Mesendoderm (in vitro differentiated cells): Measurements from ENCODE around the gene FSTL4.

Experiments
- DNase-seq: peaks from one replicate; pipeline ENCODE4 v3.0.0; 2013
- H2AK5ac ChIP-seq: 2 replicates; pipeline ENCODE4 v1.6.1; 2013; ENCODE audit warnings: low read length, inconsistent platforms
- H2BK120ac ChIP-seq: 2 replicates; pipeline ENCODE4 v1.6.1; 2013; ENCODE audit warnings: low read depth, mild to moderate bottlenecking, low read length, moderate library complexity, mixed read lengths
- H2BK15ac ChIP-seq: replicated peaks from 2 replicates; pipeline ENCODE4 v1.6.1; 2013; ENCODE audit warnings: low read depth, mild to moderate bottlenecking, moderate library complexity
- H2BK5ac ChIP-seq: 2 replicates; pipeline ENCODE4 v1.6.1; 2013; ENCODE audit warnings: low read length, inconsistent platforms
- H3K18ac ChIP-seq: 2 replicates; pipeline ENCODE4 v1.6.1; 2013; ENCODE audit warnings: mild to moderate bottlenecking, low read length, mixed read lengths
- H3K23ac ChIP-seq: one replicate; pipeline ENCODE4 v1.6.1; 2013; ENCODE audit warnings: low read length
- H3K27ac ChIP-seq: 2 replicates; pipeline ENCODE4 v1.5.1; 2013; ENCODE audit warnings: low read depth, mild to moderate bottlenecking, inconsistent platforms, low read length, moderate library complexity
- H3K27me3 ChIP-seq: 2 replicates; pipeline ENCODE4 v1.6.1; 2013; ENCODE audit warnings: low read length, control low read depth, mild to moderate bottlenecking, inconsistent platforms; ENCODE audit not compliant: insufficient read depth, poor library complexity
- H3K36me3 ChIP-seq: 2 replicates; pipeline ENCODE4 v1.6.1; 2013; ENCODE audit warnings: low read length, inconsistent platforms; ENCODE audit not compliant: control insufficient read depth, insufficient read depth
- H3K4ac ChIP-seq: one replicate; pipeline ENCODE4 v1.6.1; 2013; ENCODE audit warnings: low read depth, mild to moderate bottlenecking, low read length, moderate library complexity
- H3K4me1 ChIP-seq: 2 replicates; pipeline ENCODE4 v1.6.1; 2013; ENCODE audit warnings: low read depth, low read length, inconsistent platforms; ENCODE audit not compliant: control insufficient read depth
- H3K4me2 ChIP-seq: 2 replicates; pipeline ENCODE4 v1.6.1; 2013; ENCODE audit warnings: low read length
- H3K4me3 ChIP-seq: 2 replicates; pipeline ENCODE4 v1.5.1; 2013; ENCODE audit warnings: mild to moderate bottlenecking, low read length
- H3K56ac ChIP-seq: one replicate; pipeline ENCODE4 v1.6.1; 2013; ENCODE audit warnings: low read length
- H3K79me1 ChIP-seq: 2 replicates; pipeline ENCODE4 v1.6.1; 2013; ENCODE audit warnings: low read length, inconsistent platforms
- H3K79me2 ChIP-seq: 2 replicates; pipeline ENCODE4 v1.6.1; 2013; ENCODE audit warnings: mild to moderate bottlenecking, low read length; ENCODE audit not compliant: control insufficient read depth, insufficient read depth
- H3K9ac ChIP-seq: 2 replicates; pipeline ENCODE4 v1.6.1; 2013; ENCODE audit warnings: low read length, inconsistent platforms
- H4K5ac ChIP-seq: one replicate; pipeline ENCODE4 v1.6.1; 2013; ENCODE audit warnings: low read length
- H4K8ac ChIP-seq: one replicate; pipeline ENCODE4 v1.6.1; 2013; ENCODE audit warnings: low read depth, mild to moderate bottlenecking, control low read depth, low read length, moderate library complexity
- WGBS: extraction: QIAGEN DNeasy Blood & Tissue Kit; methylation state at CpG from one replicate; pipeline ENCODE4 v1.1.7; 2013; ENCODE audit warnings: low lambda C conversion rate, missing lambda C conversion rate; ENCODE audit not compliant: insufficient coverage; ENCODE audit errors: extremely low coverage; 5-methylcytosine and 5-hydroxymethylcytosine counted together

Gene FSTL4

GRCh38 chr5:133234273-133234672 is 378.1 kb downstream of the FSTL4 start:
- no peaks in the 10 kb centered on the region for H3K4me1 ChIP-seq

GRCh38 chr5:133233616-133234015 is 378.7 kb downstream of the FSTL4 start:
- Histone ChIP-seq H3K27me3 (no peaks in the 10 kb centered on the region), H3K4ac (no peak overlapping the region), H3K4me1 (no peaks in the 10 kb centered on the region), H3K36me3 (no peaks in the 10 kb centered on the region), H3K56ac (no peak overlapping the region), H2AK5ac (no peak overlapping the region), H3K4me3 (no peak overlapping the region), H3K4me2 (no peak overlapping the region), H2BK120ac (no peak overlapping the region), H3K79me1 (no peaks in the 10 kb centered on the region), H2BK5ac (no peak overlapping the region), H2BK15ac (no peak overlapping the region), H3K18ac (no peak overlapping the region), H3K9ac (no peak overlapping the region), H3K23ac (no peak overlapping the region), H4K8ac (no peak overlapping the region), H3K79me2 (no peaks in the 10 kb centered on the region), H3K27ac (no peak overlapping the region), H4K5ac (no peak overlapping the region)
- DNase-seq = no peak
- no CpG with 5 or more reads among the region's 9 CpGs for WGBS

More at GRCh38 chr5:133234273-133234672, 378.1 kb downstream of the FSTL4 start:
- H3K4ac ChIP-seq = no peak overlapping the region
- H3K18ac ChIP-seq = no peak overlapping the region
- no peak overlapping the region for H2BK15ac ChIP-seq
- H3K27me3 ChIP-seq = no peaks in the 10 kb centered on the region
- no peak overlapping the region for H3K9ac ChIP-seq
- H3K36me3 ChIP-seq = no peaks in the 10 kb centered on the region
- no peak overlapping the region for H4K8ac ChIP-seq
- H3K4me2 ChIP-seq = no peak overlapping the region
- H4K5ac ChIP-seq = no peak overlapping the region
- H3K4me3 ChIP-seq = no peak overlapping the region
- H3K23ac ChIP-seq = no peak overlapping the region
- no peak overlapping the region for H2BK120ac ChIP-seq
- WGBS = no CpG with 5 or more reads among the region's 3 CpGs
- no peaks in the 10 kb centered on the region for H3K79me2 ChIP-seq
- no peak for DNase-seq
- H3K79me1 ChIP-seq = no peaks in the 10 kb centered on the region
- no peak overlapping the region for H2BK5ac ChIP-seq
- H3K56ac ChIP-seq = no peak overlapping the region
- H3K27ac ChIP-seq = no peak overlapping the region
- no peak overlapping the region for H2AK5ac ChIP-seq

- Histone ChIP-seq H3K4me2 (no peak overlapping the region), H3K79me1 (no peaks in the 10 kb centered on the region), H2BK120ac (no peak overlapping the region), H2AK5ac (no peak overlapping the region), H3K23ac (no peak overlapping the region), H2BK5ac (no peak overlapping the region), H3K18ac (no peak overlapping the region), H3K9ac (no peak overlapping the region), H3K4ac (no peak overlapping the region), H3K4me1 (no peaks in the 10 kb centered on the region), H3K27me3 (no peaks in the 10 kb centered on the region), H3K4me3 (no peak overlapping the region), H3K27ac (no peak overlapping the region), H2BK15ac (no peak overlapping the region), H4K8ac (no peak overlapping the region), H3K79me2 (no peaks in the 10 kb centered on the region), H3K56ac (no peak overlapping the region), H3K36me3 (no peaks in the 10 kb centered on the region), H4K5ac (no peak overlapping the region)
- WGBS = no CpG with 5 or more reads among the region's 7 CpGs
- no peak for DNase-seq
Observed at GRCh38 chr5:133232911-133233310, 379.4 kb downstream of the FSTL4 start.

- H3K79me1 ChIP-seq = no peaks in the 10 kb centered on the region
- no peaks in the 10 kb centered on the region for H3K4me1 ChIP-seq
- H3K4me2 ChIP-seq = no peak overlapping the region
- H3K56ac ChIP-seq = no peak overlapping the region
- no peak overlapping the region for H2BK5ac ChIP-seq
- no peak for DNase-seq
- H3K23ac ChIP-seq = no peak overlapping the region
- no CpG with 5 or more reads among the region's 3 CpGs for WGBS
- no peaks in the 10 kb centered on the region for H3K79me2 ChIP-seq
- no peak overlapping the region for H3K27ac ChIP-seq
- H3K4ac ChIP-seq = no peak overlapping the region
- no peak overlapping the region for H2BK120ac ChIP-seq
- no peaks in the 10 kb centered on the region for H3K27me3 ChIP-seq
- H2BK15ac ChIP-seq = no peak overlapping the region
- H3K36me3 ChIP-seq = no peaks in the 10 kb centered on the region
- no peak overlapping the region for H2AK5ac ChIP-seq
- no peak overlapping the region for H3K9ac ChIP-seq
- H4K5ac ChIP-seq = no peak overlapping the region
- H3K4me3 ChIP-seq = no peak overlapping the region
- H3K18ac ChIP-seq = no peak overlapping the region
- no peak overlapping the region for H4K8ac ChIP-seq
Observed at GRCh38 chr5:133232435-133232834, 379.9 kb downstream of the FSTL4 start.

- Histone ChIP-seq H3K56ac (no peak overlapping the region), H3K27ac (no peak overlapping the region), H3K79me1 (no peaks in the 10 kb centered on the region), H2BK5ac (no peak overlapping the region), H3K4me3 (no peak overlapping the region), H3K36me3 (no peaks in the 10 kb centered on the region), H4K8ac (no peak overlapping the region), H3K4me1 (no peaks in the 10 kb centered on the region), H3K18ac (no peak overlapping the region), H3K4me2 (no peak overlapping the region), H3K79me2 (no peaks in the 10 kb centered on the region), H2BK120ac (no peak overlapping the region), H4K5ac (no peak overlapping the region), H2BK15ac (no peak overlapping the region), H2AK5ac (no peak overlapping the region), H3K27me3 (no peaks in the 10 kb centered on the region), H3K4ac (no peak overlapping the region), H3K23ac (no peak overlapping the region), H3K9ac (no peak overlapping the region)
- WGBS = 100% methylated on average over 1 of the region's 6 CpGs
- DNase-seq = no peak
Observed at GRCh38 chr5:133232011-133232410, 380.3 kb downstream of the FSTL4 start.

GRCh38 chr5:133230823-133231578 is 381.3 kb downstream of the FSTL4 start:
- WGBS = no CpG with 5 or more reads among the region's 9 CpGs
- Histone ChIP-seq H3K23ac (no peak overlapping the region), H3K79me2 (no peaks in the 10 kb centered on the region), H3K79me1 (no peaks in the 10 kb centered on the region), H2BK15ac (no peak overlapping the region), H3K4me2 (no peak overlapping the region), H3K56ac (no peak overlapping the region), H2BK120ac (no peak overlapping the region), H3K4me3 (no peak overlapping the region), H4K8ac (no peak overlapping the region), H2AK5ac (no peak overlapping the region), H3K4ac (no peak overlapping the region), H3K9ac (no peak overlapping the region), H3K27ac (no peak overlapping the region), H3K27me3 (no peaks in the 10 kb centered on the region), H3K4me1 (no peaks in the 10 kb centered on the region), H3K36me3 (no peaks in the 10 kb centered on the region), H3K18ac (no peak overlapping the region), H2BK5ac (no peak overlapping the region), H4K5ac (no peak overlapping the region)
- no peak for DNase-seq
